Measurements from ENCODE around the gene ATP6V1F. TPM values are rescaled to one million over a fixed set of nuclear protein-coding genes. Genes with fewer than 3 reads are reported as not detected.

Gene ATP6V1F
- total RNA-seq, 1 experiment from 2014 or later = 149 TPM

- Histone ChIP-seq H3K79me2 (ENCODE audit: insufficient read depth, low read length) (no peaks in the 10 kb centered on the region), H3K27me3 (ENCODE audit: insufficient read depth, low read length) (no peaks in the 10 kb centered on the region), H3K36me3 (ENCODE audit: control insufficient read depth in 1 of 2, insufficient read depth in 2 of 2, low read length in 2 of 2) (no peaks in the 10 kb centered on the region), H3K4me1 (ENCODE audit: control insufficient read depth in 1 of 2, insufficient read depth in 2 of 2, low read length in 2 of 2) (peaks cover 0 to 6% of the 10 kb centered on the region in 2 experiments; a peak in 1 of 4 replicates), H3K4me2 (ENCODE audit: low read length) (no peak overlapping the region), H4K20me1 (ENCODE audit: insufficient read depth) (no peaks in the 10 kb centered on the region), H3K4me3 (replicated peaks in 1 of 2; ENCODE audit: low read depth in 1 of 2, low read length in 2 of 2) (no peak overlapping the region), H3K9me2 (ENCODE audit: insufficient read depth) (no peaks in the 10 kb centered on the region), H3K9me3 (ENCODE audit: control insufficient read depth in 1 of 2, insufficient read depth in 1 of 2, low read depth in 1 of 2, low read length in 2 of 2) (no peaks in the 10 kb centered on the region), H3K27ac (ENCODE audit: low read depth, low read length) (no peak overlapping the region), H2AFZ (ENCODE audit: low read depth, low read length, poor library complexity, severe bottlenecking) (no peak overlapping the region), H3K9ac (ENCODE audit: low read length) (no peak overlapping the region)
- CTCF ChIA-PET = no interaction called here
- DNase-seq (ENCODE audit: low read depth, low spot score) (no peak), ATAC-seq (no peak)
- RAD21 ChIA-PET (ENCODE audit: low non-redundant PET in 1 of 2, low total read pairs in 2 of 2, uncharacterized antibody in 2 of 2, unreplicated experiment in 2 of 2) = no interaction called here
- no TSS peak for BruUV-seq (replicated peaks)
- no peak for TF ChIP-seq ELF1 (IDR thresholded peaks at IDR 0.05; ENCODE audit: borderline replicate concordance, low read depth)
- TF ChIP-seq EZH2phosphoT487 (IDR thresholded peaks at IDR 0.05; ENCODE audit: borderline replicate concordance) = no peak
- TF ChIP-seq ZBTB33 (IDR thresholded peaks at IDR 0.05; ENCODE audit: extremely low read depth, insufficient replicate concordance, low read length) = no peak
- TF ChIP-seq TCF7L2 (IDR thresholded peaks at IDR 0.05; ENCODE audit: borderline replicate concordance, extremely low read depth, insufficient read depth, insufficient read length) = no peak
- TF ChIP-seq YY1 (IDR thresholded peaks at IDR 0.05; ENCODE audit: extremely low read depth, insufficient replicate concordance, low read depth, low read length) = no peak
- no peak for TF ChIP-seq MAX (IDR thresholded peaks at IDR 0.05)
- TF ChIP-seq CEBPB (IDR thresholded peaks at IDR 0.05; ENCODE audit: low read depth) = no peak
- TF ChIP-seq ATF3 (IDR thresholded peaks at IDR 0.05) = no peak
- TF ChIP-seq EGR1 (IDR thresholded peaks at IDR 0.05; ENCODE audit: low read depth) = no peak
- no peak for TF ChIP-seq REST (IDR thresholded peaks at IDR 0.05; ENCODE audit: low read depth)
- no peak for TF ChIP-seq POLR2AphosphoS5 (IDR thresholded peaks at IDR 0.05; ENCODE audit: low read depth, low read length)
- TF ChIP-seq JUND (IDR thresholded peaks at IDR 0.05) = no peak
- TF ChIP-seq EZH2 (IDR thresholded peaks at IDR 0.05) = no peak
- TF ChIP-seq POLR2A (IDR thresholded peaks at IDR 0.05; ENCODE audit: borderline replicate concordance, extremely low read depth, insufficient read depth, insufficient read length) = no peak
- POLR2A ChIA-PET = no interaction called here
- intact Hi-C loops (cut with micrococcal nuclease) = no loop called here
Observed at GRCh38 chr7:128818694-128819093, 44.0 kb upstream of the ATP6V1F start.
